ENCODE measurements around the gene TEX54.
A peak's percentile ranks its signal among the peaks of the same experiment; 100 is the strongest.
"Not testable (repeated sequence)": the region's sequence is repeated elsewhere in the genome, so short reads cannot be mapped to it uniquely, and the experiment has no call there.

The TEX54 gene

GRCh38 chr11:62832336-62833234, at the start of gene TEX54:
TSS of gene TEX54 (minus strand) at chr11:62832841.
- DNase-seq, result no peak

DNA sequence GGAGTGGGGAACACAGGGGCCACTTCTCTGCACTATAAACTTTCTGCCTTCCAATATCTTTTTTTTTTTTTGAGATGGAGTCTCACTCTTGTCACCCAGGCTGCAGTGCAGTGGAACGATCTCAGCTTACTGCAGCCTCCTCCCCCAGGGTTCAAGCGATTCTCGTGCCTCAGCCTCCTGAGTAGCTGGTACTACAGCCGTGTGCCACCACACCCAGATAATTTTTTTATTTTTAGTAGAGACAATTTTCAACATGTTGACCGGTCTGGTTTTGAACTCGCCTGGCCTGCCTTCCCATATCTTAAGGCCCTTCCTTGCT, 49.7 kb upstream of the TEX54 start:
- no peak for DNase-seq

DNA sequence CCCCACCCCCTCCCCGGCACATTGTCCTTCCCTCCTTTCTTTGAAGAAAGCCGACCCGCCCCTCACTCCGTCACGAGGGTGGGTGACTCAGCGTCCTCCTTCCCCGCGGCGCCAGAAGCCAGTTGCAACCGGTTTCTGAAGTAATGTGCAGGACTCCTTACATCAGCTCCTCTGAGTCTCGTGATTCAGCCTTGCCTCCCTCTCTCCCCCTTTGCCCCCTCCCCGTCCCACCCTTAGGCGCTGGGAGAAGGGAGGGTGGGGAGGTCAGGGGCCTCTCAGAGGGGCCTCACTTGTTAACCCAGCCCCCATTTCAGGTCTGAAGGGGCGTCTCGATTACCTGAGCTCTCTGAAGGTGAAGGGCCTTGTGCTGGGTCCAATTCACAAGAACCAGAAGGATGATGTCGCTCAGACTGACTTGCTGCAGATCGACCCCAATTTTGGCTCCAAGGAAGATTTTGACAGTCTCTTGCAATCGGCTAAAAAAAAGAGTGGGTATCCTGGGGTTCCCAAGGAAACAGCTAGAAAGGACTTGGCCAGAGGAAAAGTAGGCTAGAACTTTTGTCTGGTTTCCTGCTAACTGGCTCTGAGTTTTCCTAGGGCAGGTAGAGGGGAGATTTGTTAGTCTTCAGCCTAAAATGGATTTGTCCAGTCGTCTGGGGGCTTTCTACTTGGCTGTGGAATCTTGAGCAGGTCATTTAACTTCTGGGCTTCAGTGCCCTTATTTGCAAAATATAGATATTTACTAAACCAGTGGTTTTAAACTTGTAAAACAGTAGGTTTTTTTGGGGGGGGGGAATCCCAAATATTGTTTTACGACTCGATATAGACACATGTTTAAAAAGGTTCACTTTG, 49.2 kb upstream of the TEX54 start:
- peak; percentile 81 for DNase-seq

DNA sequence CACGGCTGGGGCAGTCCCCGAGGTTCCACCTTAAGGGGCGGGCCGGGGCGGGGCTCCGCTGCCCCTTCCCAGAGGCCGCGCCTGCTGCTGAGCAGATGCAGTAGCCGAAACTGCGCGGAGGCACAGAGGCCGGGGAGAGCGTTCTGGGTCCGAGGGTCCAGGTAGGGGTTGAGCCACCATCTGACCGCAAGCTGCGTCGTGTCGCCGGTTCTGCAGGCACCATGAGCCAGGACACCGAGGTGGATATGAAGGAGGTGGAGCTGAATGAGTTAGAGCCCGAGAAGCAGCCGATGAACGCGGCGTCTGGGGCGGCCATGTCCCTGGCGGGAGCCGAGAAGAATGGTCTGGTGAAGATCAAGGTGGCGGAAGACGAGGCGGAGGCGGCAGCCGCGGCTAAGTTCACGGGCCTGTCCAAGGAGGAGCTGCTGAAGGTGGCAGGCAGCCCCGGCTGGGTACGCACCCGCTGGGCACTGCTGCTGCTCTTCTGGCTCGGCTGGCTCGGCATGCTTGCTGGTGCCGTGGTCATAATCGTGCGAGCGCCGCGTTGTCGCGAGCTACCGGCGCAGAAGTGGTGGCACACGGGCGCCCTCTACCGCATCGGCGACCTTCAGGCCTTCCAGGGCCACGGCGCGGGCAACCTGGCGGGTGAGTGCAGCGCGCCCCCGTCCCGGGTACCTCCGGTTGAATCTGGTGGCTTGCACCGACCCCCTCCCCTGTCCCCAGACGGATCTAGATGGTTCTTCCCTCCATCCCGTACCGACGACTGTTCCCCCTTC, 48.4 kb upstream of the TEX54 start, which contains the start of gene SLC3A2:
Gene SLC3A2 (plus strand): TSS at position 94 of the 776 bp plus-strand sequence. CDS start 128 bp downstream, at position 222.
- DNase-seq, result peak; percentile 79

GRCh38 chr11:62880231-62880802, 47.7 kb upstream of the TEX54 start:
- no peak for DNase-seq

DNA sequence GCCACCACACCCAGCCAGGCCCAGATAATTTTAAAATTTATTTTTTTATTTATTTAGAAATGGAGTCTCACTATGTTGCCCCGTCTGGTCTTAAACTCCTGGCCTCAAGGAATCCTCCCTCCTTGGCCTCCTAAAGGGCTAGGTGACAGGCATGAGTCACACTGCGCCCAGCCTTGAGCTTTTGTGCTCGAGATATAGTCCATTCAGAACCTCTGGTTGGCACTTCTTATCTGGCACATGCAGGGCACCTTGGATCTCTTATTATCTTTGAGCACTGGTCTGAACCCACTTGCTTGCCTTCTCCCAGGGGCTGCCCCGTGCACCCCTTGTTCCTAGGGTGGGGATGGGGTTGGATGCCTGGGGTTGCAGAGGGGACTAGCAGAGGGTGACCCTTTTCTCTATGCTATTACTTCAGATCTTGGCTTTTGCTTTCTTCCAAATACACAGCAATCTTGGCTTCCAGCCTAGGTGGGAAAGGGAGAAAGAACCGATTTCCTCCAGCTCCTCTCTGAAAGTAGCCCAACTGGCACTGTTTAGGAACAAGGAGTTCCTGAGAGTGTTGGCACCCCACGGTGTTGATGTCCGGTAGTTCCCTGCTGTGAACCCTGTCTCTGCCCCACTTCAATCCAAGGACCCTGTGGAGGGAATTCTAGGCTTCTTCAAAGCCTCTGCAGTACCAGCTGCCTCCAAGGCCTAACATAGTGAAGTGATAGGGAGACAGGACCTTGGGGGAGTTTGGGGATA, 46.8 kb upstream of the TEX54 start:
- DNase-seq, result no peak

GRCh38 chr11:62876712-62877111, 44.1 kb upstream of the TEX54 start:
- no peak for DNase-seq

DNA sequence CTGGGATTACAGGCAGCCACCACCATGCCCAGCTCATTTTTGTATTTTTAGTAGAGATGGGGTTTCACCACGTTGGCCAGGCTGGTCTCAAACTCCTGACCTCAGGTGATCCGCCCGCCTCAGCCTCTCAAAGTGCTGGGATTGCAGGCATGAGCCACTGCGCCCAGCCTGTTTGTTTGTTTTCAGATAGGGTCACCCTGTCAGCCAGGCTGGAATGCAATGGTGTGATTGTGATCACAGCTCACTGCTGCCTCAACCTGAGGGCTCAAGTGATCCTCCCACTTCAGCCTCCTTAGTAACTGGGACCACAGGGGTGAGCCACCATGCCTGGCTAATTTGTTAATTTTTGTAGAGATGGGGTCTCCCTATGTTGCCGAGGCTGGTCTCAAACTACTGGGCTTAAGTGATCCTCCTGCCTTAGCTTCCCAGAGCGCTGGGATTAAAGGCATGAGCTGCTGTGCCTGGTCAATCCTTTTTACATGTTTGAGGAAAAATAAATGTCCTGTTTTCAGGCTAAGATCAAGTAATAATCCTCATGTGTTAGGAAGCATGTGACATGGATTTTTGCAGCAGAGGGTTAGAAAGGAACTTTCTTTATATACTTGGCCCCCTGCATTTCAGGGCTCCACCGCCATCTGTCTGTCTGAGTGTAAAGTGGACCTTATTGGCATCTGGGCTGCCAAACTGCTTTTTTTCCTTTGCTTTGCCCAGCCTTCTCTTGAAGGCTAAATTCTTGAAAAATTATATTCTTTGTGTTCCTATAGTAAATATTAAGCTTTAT, 43.2 kb upstream of the TEX54 start:
- no peak for DNase-seq

DNA sequence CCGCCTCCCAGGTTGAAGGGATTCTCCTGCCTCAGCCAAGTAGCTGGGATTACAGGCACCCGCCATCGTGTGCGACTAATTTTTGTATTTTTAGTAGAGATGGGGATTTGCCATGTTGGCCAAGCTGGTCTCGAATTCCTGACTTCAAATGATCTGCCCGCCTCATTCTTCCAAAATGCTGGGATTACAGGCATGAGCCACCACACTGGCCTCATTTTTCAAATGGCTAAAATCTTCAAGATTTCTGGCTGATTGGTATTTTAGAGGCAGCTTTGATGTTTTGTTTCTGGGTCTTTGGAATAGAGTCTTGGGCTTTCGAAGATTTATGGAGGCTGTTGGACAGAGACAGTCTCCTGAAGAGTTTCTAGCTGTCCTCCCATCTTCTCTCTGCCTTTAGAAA, 42.2 kb upstream of the TEX54 start:
- DNase-seq, result no peak

GRCh38 chr11:62865635-62866034, 33.0 kb upstream of the TEX54 start:
- no peak for DNase-seq

DNA sequence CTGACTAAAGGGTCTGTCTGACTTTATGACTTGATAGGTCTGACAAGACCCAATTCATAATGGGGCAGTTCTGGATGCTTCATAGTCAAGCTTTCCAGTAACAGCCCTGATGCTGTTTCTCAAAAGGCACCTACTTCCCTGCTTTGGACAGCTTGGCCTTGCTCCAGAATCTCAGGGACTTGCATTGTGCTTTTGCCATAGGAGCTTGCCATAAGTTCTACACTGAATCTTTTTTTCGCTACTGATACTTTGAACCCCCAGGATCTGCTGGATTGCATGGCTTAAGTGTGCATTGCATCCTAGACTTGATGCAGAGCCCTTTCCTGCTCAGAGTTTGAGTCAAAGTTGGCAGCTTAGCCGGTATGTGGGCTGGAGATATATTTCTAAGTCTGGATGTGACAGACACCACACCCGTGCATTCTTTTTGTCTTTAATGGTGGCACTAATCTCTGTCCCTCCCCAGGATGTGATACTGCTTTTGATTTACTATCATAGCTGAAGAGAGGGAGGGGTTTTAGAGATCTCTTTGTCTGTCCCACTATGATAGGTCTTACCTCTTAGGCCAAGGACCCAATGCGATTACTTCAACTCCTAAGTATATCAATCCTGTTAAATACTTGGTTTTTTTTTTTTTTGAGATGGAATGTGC, 31.2 kb upstream of the TEX54 start:
- no peak for DNase-seq

DNA sequence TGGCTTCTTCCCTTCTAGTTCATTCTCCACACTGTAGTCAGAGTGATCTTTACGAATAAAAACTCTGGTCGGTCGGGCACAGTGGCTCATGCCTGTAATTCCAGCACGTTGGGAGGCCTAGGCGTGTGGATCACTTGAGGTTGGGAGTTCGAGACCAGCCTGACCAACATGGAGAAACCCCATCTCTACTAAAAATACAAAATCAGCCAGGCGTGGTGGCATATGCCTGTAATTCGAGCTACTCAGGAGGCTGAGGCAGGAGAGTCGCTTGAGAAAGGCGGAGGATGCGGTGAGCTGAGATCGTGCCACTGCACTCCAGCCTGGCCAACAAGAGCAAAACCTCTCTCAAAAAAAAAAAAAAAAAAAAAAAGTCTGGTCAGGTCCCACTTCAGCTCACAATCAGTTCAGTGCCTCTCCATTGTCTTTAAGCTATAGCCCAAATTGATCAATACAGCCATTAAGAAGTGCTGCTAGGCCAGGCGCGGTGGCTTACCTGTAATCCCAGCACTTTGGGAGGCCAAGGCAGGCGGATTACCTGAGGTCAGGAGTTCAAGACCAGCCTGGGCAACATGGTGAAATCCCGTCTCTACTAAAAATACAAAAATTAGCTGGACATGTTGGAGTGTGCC, 29.0 kb upstream of the TEX54 start:
- not testable (repeated sequence) for DNase-seq

- no peak for DNase-seq
These were observed 28.4 kb upstream of the TEX54 start for GRCh38 chr11:62860835-62861563.

GRCh38 chr11:62859281-62859703, 26.7 kb upstream of the TEX54 start:
- DNase-seq, result not testable (repeated sequence)

DNA sequence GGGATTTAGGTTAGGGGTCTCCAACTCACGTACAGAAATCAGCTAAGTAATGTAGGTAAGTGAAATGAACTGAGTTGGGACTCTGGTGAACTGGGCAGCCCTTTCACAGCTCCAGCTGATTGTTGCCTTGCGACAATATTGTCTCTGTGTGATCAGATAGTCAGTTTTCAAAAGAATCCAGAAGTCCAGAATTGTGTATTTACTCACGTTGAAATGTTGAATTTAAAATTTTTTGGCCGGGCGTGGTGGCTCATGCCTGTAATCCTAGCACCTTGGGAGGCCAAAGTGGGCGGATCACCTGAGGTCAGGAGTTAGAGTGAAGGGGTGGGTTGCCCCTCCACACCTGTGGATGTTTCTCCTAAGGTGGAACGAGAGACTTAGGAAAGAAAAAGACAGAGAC, 25.6 kb upstream of the TEX54 start:
- DNase-seq, result no peak

DNA sequence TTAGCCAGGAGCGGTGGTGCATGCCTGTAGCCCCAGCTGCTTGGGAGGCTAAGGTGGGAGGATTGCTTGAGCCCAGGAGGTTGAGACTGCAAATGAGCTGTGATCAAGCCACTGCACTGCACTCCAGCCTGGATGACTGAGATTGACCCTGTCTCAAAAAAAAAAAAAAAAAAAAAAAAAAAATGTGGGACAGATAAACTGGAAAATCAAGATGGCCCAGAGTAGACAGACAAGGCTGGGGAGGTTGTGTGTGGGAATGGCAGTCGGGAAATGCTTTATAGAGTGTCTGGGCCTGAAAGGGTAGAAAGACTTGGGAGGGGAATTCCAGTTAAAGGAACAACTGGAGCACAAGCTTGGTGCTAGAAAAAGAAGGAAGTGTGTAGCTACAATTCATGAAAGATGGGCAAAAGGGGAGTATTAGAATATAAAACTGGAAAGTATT, 24.9 kb upstream of the TEX54 start:
- no peak for DNase-seq

DNA sequence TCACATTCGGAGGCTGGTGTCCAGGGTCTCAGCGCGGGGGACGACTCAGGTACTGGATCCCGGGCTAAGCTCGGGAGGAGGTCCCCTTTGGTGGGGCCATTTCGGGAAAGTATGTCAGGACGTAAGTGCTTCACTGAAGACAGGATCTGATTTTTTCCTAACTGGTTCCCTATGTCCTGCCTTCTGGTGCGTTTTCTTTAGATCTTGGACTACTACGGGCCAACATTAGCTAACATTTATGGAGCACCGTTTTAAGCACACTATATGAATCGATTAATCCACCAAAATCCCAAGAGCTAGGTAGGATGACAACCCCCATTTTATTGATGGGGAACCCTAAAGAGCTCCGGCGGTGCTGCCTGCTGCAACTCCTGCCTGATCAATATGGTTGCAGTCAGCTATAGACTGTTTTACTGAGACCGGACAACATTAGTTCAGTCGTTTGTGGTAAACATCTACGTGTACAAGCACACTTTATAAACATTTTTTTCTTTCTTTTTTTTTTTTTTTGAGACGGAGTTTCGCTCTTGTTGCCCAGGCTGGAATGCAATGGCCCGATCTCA, 23.8 kb upstream of the TEX54 start:
- no peak for DNase-seq

GRCh38 chr11:62855571-62856332, 23.1 kb upstream of the TEX54 start:
- peak; percentile 84 for DNase-seq

Measured in 8988T (cell line).